Liver (tissue), 3 donors: Measurements from ENCODE around the gene OSTF1.

ENCODE experiments used
- CTCF ChIP-seq: fragments of 150-350 bp; IDR thresholded peaks from 2 replicates; pipeline ENCODE4 v1.5.1; 2017; ENCODE audit warnings: improper control_type of control experiment, low read depth, low read length; ENCODE audit not compliant: missing input control
- MAX ChIP-seq: IDR thresholded peaks from 2 replicates; pipeline ENCODE4 v1.6.1; 2016; ENCODE audit warnings: antibody characterized with exemption
- TAF1 ChIP-seq: conservative IDR thresholded peaks from 2 replicates; pipeline ENCODE4 v1.6.1; 2016; ENCODE audit warnings: antibody characterized with exemption, mild to moderate bottlenecking
- donor health status: healthy.
- donor health status: healthy.

GRCh38 chr9:75146229-75146628 is 57.9 kb downstream of the OSTF1 start:
- no peak for TF ChIP-seq CTCF
- TF ChIP-seq MAX = no peak
- TF ChIP-seq TAF1 = no peak
